Right ventricle myocardium superior (tissue), 1 donor: Measurements from ENCODE around the gene TNS1. TPM values are rescaled to one million over a fixed set of nuclear protein-coding genes. Genes with fewer than 3 reads are reported as not detected.
A peak's percentile ranks its signal among the peaks of the same experiment; 100 is the strongest.

Experiments used
- ATAC-seq: fragments of 200-7000 bp; cut with Tn5 transposase; one replicate; pipeline ENCODE4 v1.9.1; 2020; ENCODE audit warnings: mild to moderate bottlenecking; ENCODE audit not compliant: poor library complexity
- DNase-seq: peaks from one replicate; pipeline ENCODE4 v3.0.0-alpha.2; 2020
- intact Hi-C: fragments of 100-400 bp; cut with DNase I; formaldehyde crosslinking; loops from one replicate; pipeline ENCODE4 v1.11.2; 2022
- total RNA-seq: library from RNA; stranded (reverse); fragmentation: NEBNext Ultra II Directional; extraction: Animal tissue kit (Norgen Biotek cat#: 25700); gene quantifications from one replicate; pipeline ENCODE4 v1.2.1, GENCODE V29; 2021
- donor health status: DM: no; HTN: yes; CAD: no; lungs with severe emphysema.

The TNS1 gene
- total RNA-seq, 1 donor from 2014 or later: 722 TPM

- no peak for DNase-seq
- intact Hi-C loops: no loop called here
- ATAC-seq: no peak
Observed at GRCh38 chr2:218006741-218007140, 3.9 kb upstream of the TNS1 start.

GRCh38 chr2:218005486-218005885, 2.7 kb upstream of the TNS1 start:
- no peak for ATAC-seq
- intact Hi-C loops: no loop called here
- no peak for DNase-seq

- ATAC-seq (no peak), DNase-seq (no peak)
- intact Hi-C loops: no loop called here
Observed at GRCh38 chr2:218005028-218005427, 2.2 kb upstream of the TNS1 start.

GRCh38 chr2:218003981-218004419, 1.2 kb upstream of the TNS1 start:
- peak; percentile 91 for DNase-seq
- ATAC-seq: peak; percentile 89
- intact Hi-C loops: no loop called here

- intact Hi-C loops: no loop called here
- ATAC-seq: peak; percentile 67
Observed at GRCh38 chr2:218003281-218003944, 618 bp upstream of the TNS1 start.

GRCh38 chr2:218002143-218002844, 501 bp downstream of the TNS1 start:
- ATAC-seq: no peak
- intact Hi-C loops: no loop called here
- DNase-seq: no peak

More at GRCh38 chr2:218003281-218003944, 618 bp upstream of the TNS1 start:
- DNase-seq: peak; percentile 78

GRCh38 chr2:218001629-218002028, 1.2 kb downstream of the TNS1 start:
- ATAC-seq: no peak
- intact Hi-C loops: no loop called here
- no peak for DNase-seq

- ATAC-seq (no peak), DNase-seq (no peak)
- intact Hi-C loops: no loop called here
Observed at GRCh38 chr2:218000136-218000535, 2.7 kb downstream of the TNS1 start.

GRCh38 chr2:217999595-217999959, 3.2 kb downstream of the TNS1 start:
- intact Hi-C loops: no loop called here

GRCh38 chr2:217998926-217999594, 3.7 kb downstream of the TNS1 start:
- ATAC-seq (no peak), DNase-seq (no peak)
- intact Hi-C loops: no loop called here

More at GRCh38 chr2:217999595-217999959, 3.2 kb downstream of the TNS1 start:
- ATAC-seq: no peak
- no peak for DNase-seq

GRCh38 chr2:217997510-217997909, 5.3 kb downstream of the TNS1 start:
- DNase-seq (no peak), ATAC-seq (no peak)
- intact Hi-C loops: no loop called here

- ATAC-seq: peak; percentile 57
- intact Hi-C loops: no loop called here
Observed at GRCh38 chr2:217996361-217996760, 6.4 kb downstream of the TNS1 start.

GRCh38 chr2:217995731-217996231, 7.0 kb downstream of the TNS1 start:
- ATAC-seq (peak; percentile 72), DNase-seq (peak; percentile 84)
- intact Hi-C loops: no loop called here

More at GRCh38 chr2:217996361-217996760, 6.4 kb downstream of the TNS1 start:
- DNase-seq: no peak

- DNase-seq (no peak), ATAC-seq (peak; percentile 2)
- intact Hi-C loops: loop anchor here (5.0 kb wide), 1 partner anchor 37 kb away; no protein-coding TSS in a partner anchor
Observed at GRCh38 chr2:217994776-217995274, 8.0 kb downstream of the TNS1 start.

GRCh38 chr2:217993817-217994463, 8.9 kb downstream of the TNS1 start:
- peak; percentile 86 for DNase-seq
- intact Hi-C loops: loop anchor here (5.0 kb wide), 1 partner anchor 38 kb away; no protein-coding TSS in a partner anchor
- peak; percentile 62 for ATAC-seq

- intact Hi-C loops: loop anchor here (5.0 kb wide), 1 partner anchor 39 kb away; no protein-coding TSS in a partner anchor
- no peak for DNase-seq
Observed at GRCh38 chr2:217993138-217993537, 9.7 kb downstream of the TNS1 start.

GRCh38 chr2:217992061-217992460, 10.7 kb downstream of the TNS1 start:
- DNase-seq (no peak), ATAC-seq (no peak)
- intact Hi-C loops: loop anchor here (5.0 kb wide), 1 partner anchor 40 kb away; no protein-coding TSS in a partner anchor

More at GRCh38 chr2:217993138-217993537, 9.7 kb downstream of the TNS1 start:
- ATAC-seq: no peak

- intact Hi-C loops: loop anchor here (5.0 kb wide), 1 partner anchor 41 kb away; no protein-coding TSS in a partner anchor
- no peak for DNase-seq
- ATAC-seq: no peak
Observed at GRCh38 chr2:217990791-217991465, 11.9 kb downstream of the TNS1 start.
